ENCODE results near the gene SLC35E1.

GRCh38 chr19:16527971-16528521 lies 44.2 kb downstream of the SLC35E1 start:
- no peak for TF ChIP-seq EZH2 (IDR thresholded peaks at IDR 0.05; ENCODE audit: insufficient read depth, poor library complexity, severe bottlenecking)
- TF ChIP-seq EZH2phosphoT487 (IDR thresholded peaks at IDR 0.05; ENCODE audit: insufficient read depth, low read depth): no peak
